Bronchial smooth muscle cell (primary cell): ENCODE measurements around the gene ZBED2. TPM values are rescaled to one million over a fixed set of nuclear protein-coding genes. Genes with fewer than 3 reads are reported as not detected.

ENCODE experiments used
- total RNA-seq: library from RNA; depleted of rRNA; stranded (reverse); fragments of >200 nt; gene quantifications from 2 replicates; pipeline ENCODE4 v1.2.1, GENCODE V29; 2014

Gene ZBED2
- under 0.01 TPM in 1 of 2 replicates, not detected in the other for total RNA-seq

GRCh38 chr3:111595232-111595631 lies at the start of gene ZBED2:
ZBED2 (minus strand) TSS chr3:111595346; CDS start chr3:111594201, 1,145 bp downstream.

Other genes with a start within 250 kb of the ZBED2 start
- gene CD96, start 53.1 kb downstream of the ZBED2 start, total RNA-seq = under 0.01 TPM in 2 replicates
- 0.09 and 0.16 TPM in 2 replicates for gene PLCXD2, start 79.3 kb upstream of the ZBED2 start, total RNA-seq